Stimulated activated CD4-positive, alpha-beta T cell treated with anti-CD3 and anti-CD28 coated beads, Interleukin-4, amount 100 ng/mL, for 24 hours (primary cell): Measurements from ENCODE around the gene MPO.
A peak's percentile ranks its signal among the peaks of the same experiment; 100 is the strongest.

Source experiments
- DNase-seq: peaks from one replicate; pipeline ENCODE4 v3.0.0-alpha.2; 2020

Gene MPO

DNA sequence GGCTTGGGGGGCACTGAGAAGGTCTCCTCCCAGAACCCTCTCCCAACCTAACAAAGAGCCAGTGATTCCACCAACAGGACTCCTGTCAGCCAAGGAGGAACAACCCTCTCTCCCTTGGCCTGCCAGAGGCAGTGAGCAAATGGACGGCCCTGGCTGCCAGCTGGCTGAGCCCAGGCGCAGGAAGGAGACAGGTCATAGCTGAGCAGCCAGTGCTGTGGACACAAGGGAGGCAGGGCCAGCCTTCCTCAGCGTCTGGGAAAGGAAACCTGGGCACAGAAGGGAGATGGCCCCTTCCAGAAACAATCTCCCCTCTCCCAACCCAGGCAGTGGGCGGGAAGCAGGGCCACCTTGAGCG, 2.1 kb downstream of the MPO start:
- no peak for DNase-seq

DNA sequence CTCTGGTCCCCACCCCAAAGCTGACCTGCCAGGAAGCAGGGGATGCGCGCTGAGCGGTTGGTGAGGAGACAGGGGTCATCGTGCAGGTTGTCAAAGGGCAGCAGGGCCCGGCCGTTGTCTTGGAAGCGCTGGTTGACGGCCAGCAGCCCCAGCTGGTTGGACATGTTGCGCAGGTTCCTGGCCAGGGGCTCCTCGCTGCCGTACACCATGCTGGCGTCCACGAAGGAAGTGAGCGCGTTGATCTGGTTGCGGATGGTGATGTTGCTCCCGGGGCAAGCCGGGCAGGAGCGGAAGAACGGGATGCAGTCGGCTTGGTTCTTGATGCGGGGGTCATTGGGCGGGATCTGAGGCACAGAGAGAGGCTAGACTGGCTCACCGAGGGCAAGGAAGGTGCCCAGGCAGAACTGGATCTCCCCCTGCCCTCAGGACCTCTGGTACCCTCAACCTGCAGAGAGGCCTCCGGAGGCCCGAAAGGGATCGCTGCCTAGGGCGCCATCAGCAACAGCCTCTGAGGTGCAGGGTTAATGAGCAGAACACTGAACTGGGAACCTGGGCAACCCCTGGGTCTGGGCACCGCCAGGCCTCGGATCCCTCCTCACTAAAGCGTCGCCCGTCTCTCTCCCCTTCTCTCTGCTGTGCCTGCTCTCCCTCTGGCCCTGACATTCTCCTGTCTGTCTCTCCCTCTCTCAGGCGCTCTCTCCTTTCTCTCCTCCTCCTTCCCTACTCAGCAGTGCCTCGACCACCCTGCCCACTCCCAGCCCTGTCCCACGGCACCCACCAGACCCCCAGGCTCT, 2.7 kb downstream of the MPO start:
- DNase-seq = no peak

DNA sequence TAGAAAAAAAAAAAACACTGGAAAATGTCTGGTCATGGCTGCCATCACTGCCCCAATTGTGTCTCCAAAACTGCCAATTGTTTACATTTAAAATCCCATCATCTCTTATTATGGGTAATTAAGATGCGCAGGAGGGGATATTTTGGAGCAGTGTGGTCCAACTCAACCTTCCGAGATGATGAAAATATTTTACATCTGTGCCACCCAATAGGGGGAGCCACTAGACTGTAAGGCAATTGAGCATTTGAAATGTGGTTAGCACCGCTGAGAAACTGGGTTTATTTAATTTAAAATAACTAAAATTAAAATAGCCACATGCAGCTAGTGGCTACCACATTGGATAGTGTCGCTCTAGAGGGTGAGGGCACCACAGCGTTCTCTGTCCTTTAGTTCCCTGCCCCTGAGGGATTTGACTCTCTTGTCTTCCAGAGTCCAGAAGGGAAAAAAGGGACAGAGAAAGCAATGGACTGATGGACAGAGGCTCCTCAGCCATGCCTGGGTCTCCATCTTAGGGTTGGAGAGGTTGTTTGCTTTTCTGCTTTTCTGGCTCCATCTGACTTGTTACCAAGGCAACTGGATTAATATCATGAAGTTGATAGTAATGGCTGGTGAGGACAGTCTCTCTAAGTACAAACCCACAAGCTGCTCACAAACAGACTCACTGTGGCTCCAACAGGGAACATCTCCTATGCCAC, 3.5 kb downstream of the MPO start:
- peak; percentile 20 for DNase-seq

DNA sequence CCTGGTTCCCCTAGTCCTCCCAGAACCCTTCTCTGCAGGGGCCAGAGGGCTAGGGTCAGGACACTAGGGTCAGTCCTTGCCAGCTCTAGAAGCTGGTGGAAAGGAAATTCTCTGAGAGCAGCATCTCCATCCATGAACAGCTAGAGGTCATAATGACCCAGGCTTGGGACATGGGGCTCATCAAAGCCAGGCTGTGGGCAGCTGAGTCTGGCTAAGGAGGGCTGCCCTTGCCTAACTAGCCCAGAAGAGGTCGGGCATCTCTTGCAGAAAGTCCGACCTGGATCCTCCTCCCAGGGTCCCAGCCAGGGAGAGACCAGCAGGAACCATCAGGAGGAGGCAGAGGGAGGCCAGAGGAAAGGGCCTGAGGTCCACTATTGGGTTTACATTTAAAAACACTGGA, 4.3 kb downstream of the MPO start:
- no peak for DNase-seq

DNA sequence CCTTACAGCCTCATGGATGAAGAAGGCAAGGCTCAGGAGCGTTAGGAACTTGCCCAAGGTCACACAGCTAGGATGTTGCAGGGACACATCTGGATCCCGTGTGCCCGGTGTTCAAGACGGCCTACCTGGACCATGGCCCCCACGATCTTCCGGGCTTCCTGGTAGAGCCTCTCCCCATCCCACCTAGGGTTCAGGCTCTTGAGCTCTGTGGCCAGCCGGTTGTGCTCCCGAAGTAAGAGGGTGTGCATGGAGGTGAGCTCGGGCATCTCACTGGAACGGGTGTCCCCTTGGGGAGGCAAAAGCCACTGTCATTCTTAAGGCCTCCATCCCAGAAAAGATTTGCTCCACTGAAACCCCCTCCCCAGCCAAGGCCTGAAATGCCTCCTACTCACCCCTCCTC, 5.3 kb downstream of the MPO start:
- DNase-seq = no peak

DNA sequence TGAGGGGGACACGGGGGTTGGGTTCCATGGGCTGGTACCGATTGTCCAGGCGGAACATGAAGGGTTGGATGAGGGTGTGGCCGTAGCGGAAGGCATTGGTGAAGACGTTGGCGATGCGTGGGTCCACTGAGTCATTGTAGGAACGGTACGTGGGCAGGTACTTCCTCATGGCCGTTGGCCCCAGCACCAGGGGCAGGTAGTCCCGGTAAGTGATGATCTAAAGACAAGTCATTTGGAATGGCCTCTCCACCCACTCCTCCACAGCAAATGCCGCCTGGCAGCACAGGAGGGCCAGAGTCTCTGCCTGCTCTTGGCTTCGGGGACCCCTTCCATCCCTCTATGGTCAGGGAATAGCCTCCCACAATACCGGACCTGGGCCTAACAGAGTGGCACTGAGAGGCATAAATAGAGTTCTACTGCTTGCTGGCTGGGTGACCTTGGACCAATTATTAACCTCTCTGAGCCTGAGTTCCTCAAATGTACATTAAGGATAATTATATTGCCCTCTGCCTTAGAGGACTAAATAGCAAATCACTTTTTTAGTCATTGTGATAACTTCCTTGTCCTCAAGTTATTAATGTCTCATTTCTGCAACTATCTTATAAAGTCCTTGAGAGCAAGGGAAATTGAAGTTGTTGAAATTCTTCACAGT, 7.2 kb downstream of the MPO start:
- DNase-seq = no peak

DNA sequence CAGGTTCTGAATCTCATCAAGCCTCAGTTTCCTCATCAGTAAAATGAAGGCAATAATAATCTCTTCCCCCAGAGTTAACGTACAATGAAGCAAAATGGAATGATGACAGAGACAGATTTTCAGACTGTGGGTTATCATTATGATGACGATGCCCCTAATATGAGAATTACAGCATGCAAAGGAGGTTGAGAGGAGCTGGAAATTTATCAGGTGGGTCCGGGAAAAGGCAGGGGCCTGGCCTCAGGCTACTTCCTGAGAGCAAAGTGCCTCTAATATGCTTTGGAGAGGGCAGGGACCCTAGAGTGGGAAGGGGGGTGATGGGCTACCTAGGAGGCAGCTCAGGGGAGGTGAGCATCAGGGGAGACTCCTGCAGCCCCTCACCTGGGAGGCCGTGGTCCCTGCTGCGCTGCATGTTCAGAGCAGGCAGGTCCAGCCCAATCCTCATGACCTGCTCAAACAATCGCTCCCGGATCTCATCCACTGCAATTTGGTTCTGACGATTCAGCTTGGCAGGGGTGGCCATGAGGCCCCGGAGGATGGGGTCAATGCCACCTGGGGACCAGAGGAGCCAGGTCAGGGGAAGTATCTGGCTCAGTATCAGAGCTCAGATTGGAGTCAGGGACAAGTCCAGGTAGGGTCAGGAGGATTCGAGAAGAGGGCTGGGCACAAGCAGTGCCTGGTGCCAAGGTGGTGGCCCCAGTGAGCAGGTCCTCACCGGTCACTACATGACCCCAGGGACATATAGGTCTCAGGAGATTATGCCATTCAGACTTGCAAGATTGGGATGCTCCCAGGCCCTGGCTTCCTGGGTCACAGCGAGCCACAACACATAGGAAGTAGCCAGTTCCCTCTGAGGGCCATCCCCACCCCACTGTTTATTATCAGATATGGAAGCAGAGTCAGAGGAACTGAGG, 8.1 kb downstream of the MPO start:
- DNase-seq = no peak

DNA sequence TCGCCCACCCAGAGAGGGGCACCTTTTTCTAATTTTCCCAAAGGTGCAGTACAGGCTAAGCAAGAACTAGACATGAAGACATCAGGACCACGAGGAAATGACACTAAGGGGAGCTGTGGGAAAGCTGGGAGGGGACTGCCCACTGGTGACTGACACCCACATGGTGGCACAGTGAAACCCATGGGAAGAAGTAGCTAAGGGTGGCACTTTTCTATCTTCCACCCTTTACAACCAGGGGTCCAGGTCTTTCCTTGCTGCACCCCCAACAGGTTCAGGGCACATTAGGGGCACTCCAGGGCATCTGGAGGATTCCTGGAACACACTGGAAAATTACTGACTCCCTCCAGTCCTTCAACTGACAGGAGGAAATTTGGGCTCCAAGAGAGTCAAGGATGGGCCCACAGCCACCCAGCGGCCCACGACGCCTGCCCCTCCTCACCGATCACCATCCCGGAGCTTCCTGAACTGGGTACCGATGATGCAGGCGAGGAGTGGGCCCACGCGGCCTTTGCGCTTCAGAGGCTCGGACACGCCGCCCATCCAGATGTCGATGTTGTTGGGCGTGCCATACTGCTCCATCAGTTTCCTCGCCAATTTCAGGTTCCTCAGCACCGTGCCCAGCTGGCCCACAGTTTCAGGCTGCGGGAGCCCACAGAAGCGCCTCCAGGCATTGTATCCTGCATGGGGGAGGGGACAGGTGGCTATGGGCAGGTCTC, 9.4 kb downstream of the MPO start:
- DNase-seq = no peak

DNA sequence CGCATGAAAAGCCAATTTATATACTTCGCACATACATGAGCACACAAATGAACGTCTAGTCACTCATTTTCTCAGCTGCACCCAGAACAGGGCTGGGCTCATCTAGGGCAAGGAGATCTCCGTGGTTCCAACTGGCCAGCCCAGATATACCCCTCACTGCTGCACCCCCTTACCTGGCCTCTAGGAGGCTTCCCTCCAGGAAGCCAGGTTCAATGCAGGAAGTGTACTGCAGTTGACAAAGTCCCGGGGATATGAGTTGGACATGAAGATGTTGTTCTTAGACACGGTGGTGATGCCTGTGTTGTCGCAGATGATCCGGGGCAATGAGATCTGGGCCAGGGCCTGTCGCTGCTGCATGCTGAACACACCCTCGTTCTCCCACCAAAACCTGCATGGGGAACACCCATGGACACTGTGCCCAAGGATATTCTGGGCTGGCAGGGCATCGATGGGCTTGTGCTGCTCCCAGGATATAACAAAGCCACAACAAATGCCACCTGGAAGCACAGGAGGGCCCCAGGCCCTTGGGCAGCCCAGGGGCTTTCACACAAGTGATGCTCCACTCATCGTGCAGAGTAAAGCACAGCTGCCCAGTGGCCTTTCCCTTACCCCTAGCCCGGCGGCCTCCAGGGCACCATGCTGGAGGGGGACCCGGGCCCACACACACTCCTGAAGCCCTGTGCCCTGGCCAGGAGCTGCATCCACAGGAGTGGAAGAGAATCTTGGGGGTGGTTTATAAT, 10.1 kb downstream of the MPO start:
- no peak for DNase-seq

DNA sequence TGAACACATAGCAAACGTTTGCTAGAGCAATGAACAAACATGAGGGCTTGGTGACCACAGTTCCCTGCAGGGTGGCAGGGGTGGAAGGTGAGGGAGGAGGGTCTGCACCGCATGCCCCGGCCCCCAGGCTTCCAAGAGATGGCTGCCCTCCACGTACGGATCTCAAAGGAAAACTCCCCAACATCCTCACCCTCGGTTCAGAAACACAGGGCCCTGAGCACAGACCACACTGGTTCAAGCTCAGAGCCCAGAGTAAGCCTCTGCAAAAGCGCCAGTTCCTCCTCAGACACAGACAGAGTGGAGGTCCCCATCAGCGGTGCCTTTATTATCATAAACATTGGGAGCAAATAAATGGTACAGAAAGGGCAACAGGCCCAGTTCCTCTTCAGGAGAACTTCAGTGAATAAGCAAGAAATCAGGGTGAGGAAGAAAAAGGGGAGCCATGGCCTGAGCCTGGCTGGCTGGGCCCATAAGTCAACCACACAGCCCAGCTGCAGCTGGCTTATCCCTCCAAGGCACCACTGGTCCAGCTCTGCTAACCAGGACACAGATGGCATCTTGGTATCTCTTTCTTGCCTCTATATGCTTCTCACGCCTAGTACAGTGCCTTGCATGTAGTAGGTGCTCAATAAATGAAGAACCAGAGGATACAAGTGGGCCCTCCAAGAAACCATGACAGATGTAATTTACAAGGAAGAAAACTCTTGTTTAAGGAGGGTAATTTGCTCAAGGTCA, 11.0 kb downstream of the MPO start:
- no peak for DNase-seq

DNA sequence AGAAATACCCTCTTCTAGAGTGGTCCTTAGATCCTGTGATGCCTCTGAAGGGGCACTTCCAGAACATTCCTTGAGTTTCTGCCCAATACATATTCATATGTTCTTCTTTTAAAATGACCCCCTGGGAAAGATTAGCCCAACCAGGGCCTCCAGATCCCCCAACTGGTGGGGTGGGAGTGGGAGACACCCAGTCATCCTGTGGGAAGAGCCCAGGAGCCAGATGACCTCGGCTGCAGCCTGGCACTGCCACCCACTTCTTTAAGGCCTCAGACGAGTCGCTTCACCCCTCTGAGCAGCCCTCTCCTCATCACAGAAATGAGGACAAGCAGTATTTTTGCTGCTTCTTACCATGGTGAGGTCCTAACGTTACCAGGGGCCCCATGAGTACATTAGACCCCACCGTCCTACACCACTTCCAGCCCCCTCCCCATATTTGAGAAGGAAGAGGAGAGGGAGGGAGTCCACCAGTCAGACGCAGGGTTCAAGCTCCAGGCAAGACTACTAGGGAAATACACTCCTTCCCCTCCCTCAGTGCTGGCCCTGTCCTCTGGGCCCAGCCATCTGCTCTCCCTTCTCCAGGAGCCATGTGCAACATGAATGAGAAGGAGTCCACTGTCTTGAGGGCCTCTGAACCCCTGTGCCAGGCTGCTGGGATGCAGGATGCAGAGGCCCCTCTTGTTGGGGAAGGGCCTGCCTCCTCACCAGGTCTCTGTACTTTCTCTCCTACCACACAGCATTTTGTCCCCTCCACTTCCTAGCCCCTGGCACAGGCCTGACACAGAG, 11.8 kb downstream of the MPO start:
- DNase-seq = no peak

DNA sequence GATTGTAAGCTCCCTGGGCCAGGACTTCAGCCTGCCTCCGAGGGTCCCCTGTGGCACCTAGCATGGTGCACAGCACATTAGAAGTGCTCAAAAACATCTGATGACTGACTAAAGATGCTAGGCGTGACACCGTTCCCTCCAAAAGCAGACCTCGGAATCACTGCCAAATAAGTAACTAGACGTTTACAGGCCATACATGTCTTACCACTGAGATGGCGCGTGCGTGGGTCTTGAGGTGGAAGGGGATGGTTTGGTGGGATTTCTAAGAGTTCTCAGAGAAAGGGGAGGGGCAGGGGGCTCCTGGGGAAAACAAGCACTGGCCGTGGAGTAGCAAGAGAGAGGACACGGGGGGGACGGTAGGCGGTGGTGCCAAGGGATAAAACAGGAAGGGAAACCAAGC, 12.4 kb downstream of the MPO start:
- DNase-seq = no peak

DNA sequence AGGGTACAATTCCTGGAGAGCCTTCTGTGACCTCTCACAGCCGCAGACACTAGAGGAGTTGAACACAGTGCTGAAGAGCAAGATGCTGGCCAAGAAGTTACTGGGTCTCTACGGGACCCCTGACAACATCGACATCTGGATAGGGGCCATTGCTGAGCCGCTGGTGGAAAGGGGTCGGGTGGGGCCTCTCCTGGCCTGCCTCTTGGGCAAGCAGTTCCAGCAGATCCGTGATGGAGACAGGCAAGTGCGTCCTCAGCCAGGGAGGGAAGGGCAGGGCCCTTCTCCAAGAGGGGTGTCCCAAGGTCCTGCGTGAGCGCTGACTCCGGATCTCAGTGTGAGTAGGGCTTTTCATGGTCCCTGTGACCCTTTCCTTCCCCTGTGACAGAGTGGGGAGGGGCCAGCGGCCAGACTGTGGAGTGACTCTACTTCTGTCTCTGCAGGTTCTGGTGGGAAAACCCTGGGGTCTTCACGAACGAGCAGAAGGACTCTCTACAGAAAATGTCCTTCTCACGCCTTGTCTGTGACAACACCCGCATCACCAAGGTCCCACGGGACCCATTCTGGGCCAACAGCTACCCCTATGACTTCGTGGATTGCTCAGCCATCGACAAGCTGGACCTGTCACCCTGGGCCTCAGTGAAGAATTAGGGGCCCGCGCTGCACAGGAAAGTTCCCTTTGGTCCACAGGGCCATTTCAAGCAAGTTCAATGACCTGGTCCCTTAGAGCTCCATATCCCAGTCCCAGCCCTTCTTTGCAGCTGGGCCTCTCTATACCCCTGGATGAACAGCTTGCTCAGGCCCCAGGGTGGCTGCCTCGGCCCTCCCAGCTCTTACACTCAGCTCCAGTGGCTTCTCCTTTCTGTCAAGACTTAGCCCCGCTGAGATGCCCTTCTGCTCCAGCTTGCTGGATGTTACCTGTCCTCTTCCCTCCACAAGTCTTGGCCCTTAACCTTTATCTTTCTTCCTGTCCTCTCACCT, 13.1 kb downstream of the MPO start:
- no peak for DNase-seq

DNA sequence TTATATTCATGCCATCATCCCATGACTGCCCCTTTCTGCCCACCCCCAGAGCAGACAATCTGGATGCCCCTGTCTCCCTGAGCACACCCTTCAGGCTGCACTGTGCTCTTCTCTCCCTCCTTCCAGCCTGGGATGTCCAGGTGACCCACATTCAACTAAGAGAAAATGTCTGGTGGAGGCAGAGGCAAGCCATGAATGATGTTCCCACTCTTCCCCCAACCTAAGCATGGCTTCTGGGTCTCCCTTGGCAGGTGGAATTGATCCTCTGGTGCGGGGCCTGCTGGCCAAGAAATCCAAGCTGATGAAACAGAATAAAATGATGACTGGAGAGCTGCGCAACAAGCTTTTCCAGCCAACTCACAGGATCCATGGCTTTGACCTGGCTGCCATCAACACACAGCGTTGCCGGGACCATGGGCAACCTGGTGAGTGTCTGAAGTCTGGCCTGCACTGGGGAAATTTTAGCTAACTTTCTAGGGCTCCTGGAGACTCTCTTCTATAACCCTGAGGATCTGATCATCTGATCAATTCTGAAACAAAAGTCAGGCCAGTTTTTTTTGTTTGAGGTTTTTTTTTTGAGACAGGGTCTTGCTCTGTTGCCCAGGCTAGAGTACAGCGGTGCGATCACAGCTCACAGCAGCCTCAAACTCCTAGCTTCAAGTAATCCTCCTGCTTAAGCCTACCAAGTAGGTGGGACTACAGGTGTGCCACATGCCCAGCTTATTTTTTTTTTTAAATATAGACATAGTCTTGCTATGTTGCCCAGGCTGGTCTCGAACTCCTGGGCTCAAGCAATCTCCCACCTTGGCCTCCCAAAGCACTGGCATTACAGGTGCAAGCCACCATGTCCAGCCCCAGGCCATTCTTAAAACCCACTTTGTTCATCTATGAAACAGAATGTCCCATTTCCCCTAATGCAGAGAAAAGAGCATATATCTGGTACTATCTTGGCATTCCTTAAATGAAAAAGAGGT, 14.5 kb downstream of the MPO start:
- no peak for DNase-seq

DNA sequence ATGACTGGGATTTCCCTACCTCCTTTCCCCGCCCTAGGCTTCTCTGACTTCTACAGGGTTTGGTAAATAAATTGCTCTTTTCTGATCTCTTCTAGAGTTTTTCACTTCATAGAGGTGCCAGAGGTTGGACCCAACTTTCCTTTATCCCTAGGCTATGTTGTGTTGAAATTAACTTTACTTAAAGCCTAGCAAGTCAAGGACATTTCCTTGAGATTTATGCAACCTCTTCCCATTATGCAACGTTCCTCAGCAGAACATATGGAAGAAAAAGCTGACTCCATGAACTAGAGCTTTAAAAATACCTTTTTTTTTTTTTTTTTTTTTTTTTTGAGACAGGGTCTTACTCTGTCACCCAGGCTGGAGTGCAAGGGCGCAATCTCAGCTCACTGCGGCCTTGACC, 15.5 kb downstream of the MPO start:
- no peak for DNase-seq

DNA sequence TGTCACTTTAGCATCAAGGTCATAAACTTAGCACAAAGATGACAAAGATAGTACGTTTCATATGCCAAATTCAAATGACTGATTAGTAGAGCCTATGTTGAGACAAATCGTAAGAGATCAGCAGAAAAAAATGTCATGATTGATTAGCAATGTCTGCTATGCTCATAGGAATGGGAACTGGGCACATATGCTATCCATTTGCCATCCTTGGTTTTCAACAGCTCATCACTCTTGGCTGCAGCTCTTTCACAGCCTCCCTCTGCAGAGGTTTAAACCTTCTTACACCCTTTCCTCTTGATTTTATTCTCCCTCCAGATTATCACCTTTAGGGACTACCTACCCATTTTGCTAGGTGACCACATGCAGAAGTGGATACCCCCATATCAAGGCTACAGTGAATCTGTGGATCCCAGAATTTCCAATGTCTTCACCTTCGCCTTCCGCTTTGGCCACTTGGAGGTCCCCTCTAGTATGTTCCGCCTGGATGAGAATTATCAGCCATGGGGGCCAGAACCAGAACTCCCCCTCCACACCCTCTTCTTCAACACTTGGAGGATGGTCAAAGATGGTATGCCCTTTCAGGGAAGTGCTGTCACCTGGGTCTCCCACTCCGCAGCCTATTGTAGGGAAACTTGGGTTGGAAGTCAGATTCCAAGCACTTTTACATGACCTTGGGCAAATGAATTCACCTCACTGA, 16.2 kb downstream of the MPO start:
- DNase-seq = no peak

DNA sequence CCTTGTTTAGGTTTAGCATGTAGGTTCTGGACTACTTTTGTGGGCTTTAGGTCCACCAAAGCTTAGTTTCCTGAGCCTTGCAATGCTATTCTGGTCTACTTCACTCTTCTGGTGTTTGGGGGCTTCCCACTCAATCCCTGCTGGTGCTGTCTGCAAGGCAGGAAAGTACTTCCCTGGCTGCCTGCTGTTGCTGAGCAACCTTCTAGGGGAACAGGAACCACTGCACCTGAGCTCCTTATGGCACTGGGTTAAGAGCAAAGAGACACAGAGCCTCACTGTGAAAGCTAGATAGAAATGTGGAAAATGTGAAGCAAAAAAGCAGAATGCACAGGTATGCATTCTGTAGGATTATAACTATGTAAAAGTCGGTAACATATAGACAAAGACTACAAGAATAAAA, 17.0 kb downstream of the MPO start:
- no peak for DNase-seq
